Heart left ventricle (tissue), 13 donors: ENCODE measurements around the gene MME.

ENCODE experiments used
- POLR2A ChIP-seq, 2 donors: fragments of 450-650 bp; IDR thresholded peaks; one replicate each; pipeline ENCODE4 v1.6.1; 2017; ENCODE audit warnings: antibody characterized with exemption in 2 of 2, mild to moderate bottlenecking in 2 of 2, moderate library complexity in 2 of 2
- TF ChIP-seq, protein P1 (sequence below), 12 donors: fragments of 200-600 bp; sonication (generic) in 4 of 12; IDR thresholded peaks; one replicate each; pipeline versions ENCODE4 v1.5.0 to v1.8.0; 2018 to 2022; ENCODE audit warnings: antibody characterized with exemption in 12 of 12, mild to moderate bottlenecking in 5 of 12
- donor health status: ischemic (EF 13 %, LVEDD 7.1; RV severe dilation, severe dysfunction).
- donor health status: DM: no; HTN: yes; CAD: no.
- donor health status: DM: no; HTN: no; CAD: no.
- donor health status: ischemic (EF 25% LVEDD 6.9; RV normal size, moderate dysfunction).
- donor health status: ischemic (EF 25% LVEDD 5.7; RV mildly dilated, moderate dysfunction).
- donor health status: ischemic (EF 35%, LVEDD 5.7; RV mildly dilated, moderate dysfunction).
- donor health status: nonischemic (EF 11% LVEDD 7.7; RV severe dilation, severe dysfunction).
- donor health status: DM: yes; HTN: yes; CAD: no.
- donor health status: PGD.
- donor health status: ischemic (EF 29% LVEDD 5.4; RV normal size, mild dysfunction).
- donor health status: nonischemic (EF 23%, LVEDD 6.1; RV moderate dilation, normal function).

GRCh38 chr3:155225417-155225816, 145.3 kb downstream of the MME start:
- TF ChIP-seq, protein P1, sequence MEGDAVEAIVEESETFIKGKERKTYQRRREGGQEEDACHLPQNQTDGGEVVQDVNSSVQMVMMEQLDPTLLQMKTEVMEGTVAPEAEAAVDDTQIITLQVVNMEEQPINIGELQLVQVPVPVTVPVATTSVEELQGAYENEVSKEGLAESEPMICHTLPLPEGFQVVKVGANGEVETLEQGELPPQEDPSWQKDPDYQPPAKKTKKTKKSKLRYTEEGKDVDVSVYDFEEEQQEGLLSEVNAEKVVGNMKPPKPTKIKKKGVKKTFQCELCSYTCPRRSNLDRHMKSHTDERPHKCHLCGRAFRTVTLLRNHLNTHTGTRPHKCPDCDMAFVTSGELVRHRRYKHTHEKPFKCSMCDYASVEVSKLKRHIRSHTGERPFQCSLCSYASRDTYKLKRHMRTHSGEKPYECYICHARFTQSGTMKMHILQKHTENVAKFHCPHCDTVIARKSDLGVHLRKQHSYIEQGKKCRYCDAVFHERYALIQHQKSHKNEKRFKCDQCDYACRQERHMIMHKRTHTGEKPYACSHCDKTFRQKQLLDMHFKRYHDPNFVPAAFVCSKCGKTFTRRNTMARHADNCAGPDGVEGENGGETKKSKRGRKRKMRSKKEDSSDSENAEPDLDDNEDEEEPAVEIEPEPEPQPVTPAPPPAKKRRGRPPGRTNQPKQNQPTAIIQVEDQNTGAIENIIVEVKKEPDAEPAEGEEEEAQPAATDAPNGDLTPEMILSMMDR (IDR thresholded peaks at IDR 0.05), result no peak
- TF ChIP-seq POLR2A (IDR thresholded peaks at IDR 0.05), result no peak
